GM12801 (cell line): ENCODE measurements around the gene CFAP221.

Experiments
- CTCF ChIP-seq: IDR thresholded peaks from one replicate; pipeline ENCODE4 v1.5.1; 2011; ENCODE audit warnings: control low read depth; ENCODE audit not compliant: insufficient read length; ENCODE audit errors: extremely low read depth

Gene CFAP221

DNA sequence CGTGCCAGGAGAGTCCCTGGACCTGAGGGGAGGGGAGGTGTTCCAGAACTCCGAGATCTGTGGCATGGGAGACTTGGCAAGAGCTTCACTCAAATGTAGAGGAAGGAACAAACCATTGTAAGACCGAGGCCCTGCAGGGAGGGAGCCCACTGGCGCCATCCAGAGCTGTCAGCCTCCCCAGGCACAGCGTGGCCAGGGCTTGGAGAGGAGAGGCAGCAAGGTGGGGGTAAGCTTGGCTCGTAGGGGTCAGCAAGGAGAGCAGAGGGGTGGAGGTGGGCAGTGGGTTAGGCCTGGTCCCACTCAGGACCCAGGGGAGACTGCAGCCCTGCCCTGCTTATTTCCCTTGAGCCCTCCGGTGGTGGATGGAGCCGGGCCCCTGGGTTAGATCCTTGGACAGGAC, 138.3 kb downstream of the CFAP221 start:
- no peak for TF ChIP-seq CTCF

DNA sequence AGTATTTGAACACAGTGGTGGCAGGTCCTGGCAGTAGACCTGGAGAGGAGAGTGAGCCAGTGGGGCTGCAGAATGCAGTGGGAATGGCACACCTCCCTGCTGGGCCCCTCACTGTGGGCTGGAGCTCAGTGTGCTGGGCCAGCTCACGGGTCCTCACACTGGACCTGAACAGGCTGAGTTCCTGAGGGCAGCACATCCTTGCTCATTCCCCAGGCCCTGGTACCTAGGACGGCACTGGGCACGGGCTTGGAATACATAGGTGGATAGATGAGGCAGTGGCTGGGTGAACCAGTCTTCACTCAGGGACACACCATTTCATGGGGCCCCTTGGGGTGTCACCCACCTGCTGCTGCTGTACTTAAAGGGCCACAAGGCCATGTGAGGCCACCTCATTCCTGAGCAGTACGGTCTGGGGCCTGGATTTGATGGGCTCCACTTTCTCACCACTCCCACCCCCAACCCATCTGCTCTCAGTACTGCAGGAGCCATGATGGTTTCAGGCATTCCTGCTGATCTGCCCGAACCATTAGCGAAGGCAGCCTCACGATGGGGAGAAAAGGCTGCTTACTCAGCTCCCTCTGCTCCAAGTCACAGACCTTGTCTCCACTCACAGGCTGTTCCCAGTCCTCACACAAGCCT, 138.9 kb downstream of the CFAP221 start:
- no peak for TF ChIP-seq CTCF

- TF ChIP-seq CTCF = no peak
These were observed 139.6 kb downstream of the CFAP221 start for GRCh38 chr2:119683713-119684443.

DNA sequence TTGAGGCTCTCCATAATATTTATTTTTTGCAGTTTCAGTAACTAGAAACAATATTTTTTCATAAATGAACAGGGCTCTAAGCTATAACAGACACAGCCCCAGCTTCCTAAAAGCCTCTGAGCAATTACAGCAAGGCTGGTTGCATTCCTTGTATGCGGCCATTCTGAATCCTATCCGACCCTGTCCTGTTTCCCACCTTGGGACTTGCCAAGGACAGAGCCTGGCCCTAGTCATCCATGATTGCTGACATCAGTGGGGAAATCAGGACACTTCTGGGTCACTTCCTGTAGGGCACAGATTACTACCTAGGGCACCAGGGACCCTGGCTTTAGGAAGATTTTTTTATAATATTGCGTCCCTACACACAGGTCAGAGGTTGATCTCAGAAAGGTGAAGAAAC, 140.3 kb downstream of the CFAP221 start:
- TF ChIP-seq CTCF = no peak

GRCh38 chr2:119688616-119689015, 144.4 kb downstream of the CFAP221 start:
- TF ChIP-seq CTCF = no peak

DNA sequence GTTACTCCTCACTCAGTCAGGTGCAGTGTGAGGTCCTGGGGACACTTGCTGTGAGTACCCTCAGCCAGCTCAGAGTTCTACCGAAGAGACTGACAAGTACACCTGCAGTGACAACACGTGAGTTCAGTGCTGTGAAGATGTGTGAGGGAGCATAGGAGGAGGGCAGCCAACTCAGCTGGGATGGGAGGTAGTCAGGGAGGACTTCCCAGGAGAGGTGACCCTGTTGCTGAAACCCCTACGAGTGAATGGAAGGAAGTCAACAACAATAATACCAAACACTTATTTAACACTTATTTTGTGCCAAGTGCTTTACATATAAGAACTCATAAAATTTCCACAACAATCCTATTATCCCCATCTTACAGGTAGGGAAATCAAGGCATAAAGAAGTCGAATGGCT, 145.0 kb downstream of the CFAP221 start:
- TF ChIP-seq CTCF = no peak

DNA sequence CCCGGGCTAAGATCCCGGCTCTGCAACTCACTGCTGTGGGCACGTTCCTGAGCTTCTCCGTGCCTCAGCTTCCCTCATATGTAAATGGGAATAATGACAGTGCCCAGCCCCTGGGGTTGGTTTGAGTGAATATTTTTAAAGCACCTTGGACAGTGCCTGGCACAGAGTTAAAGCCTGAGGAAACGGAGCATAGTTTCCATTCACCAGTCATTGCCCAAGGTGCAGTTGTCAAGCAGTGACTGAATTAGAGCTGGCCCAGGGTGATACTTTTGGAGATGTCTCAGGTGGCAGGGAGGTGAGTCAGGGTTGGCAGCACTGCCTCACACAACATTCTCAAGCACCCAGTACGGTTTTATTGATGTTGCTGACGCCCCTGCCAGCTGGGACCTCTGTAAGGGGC, 146.9 kb downstream of the CFAP221 start:
- no peak for TF ChIP-seq CTCF
